NCI-H146 treated with DMSO at 0.1 percent for 48 hours (cell line): ENCODE results near the gene HCK.

ENCODE experiments used
- DNase-seq: peaks from one replicate; lab custom pipeline; 2025; ENCODE audit not compliant: unreplicated experiment; lab: John Stamatoyannopoulos, UW

The HCK gene

GRCh38 chr20:32052090-32052777 is at the start of gene HCK:
Gene HCK (plus strand): TSS chr20:32052242.
- DNase-seq = no peak

GRCh38 chr20:32003325-32003724 is 48.7 kb upstream of the HCK start:
- no peak for DNase-seq

DNA sequence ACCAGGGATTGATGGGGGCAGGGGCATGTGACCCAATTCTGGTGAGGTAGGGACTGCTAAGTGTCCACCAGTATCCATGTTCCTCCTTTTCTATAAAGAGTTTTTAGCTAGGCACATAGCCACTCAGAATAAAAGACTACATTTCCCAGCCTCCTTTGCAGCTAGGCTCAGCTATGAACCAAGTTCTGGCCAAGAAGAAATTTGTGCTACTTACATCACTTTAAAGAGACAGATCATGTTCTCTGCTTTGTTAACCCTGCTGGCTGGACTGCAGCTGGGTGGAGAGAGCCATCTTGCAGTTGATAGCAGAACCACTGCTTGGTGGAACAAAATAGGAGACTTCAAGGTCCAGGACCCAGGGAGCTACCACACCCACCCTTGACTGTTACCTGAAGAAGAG is 47.1 kb upstream of the HCK start:
- no peak for DNase-seq

GRCh38 chr20:32006053-32006452 is 46.0 kb upstream of the HCK start:
- DNase-seq = no peak

DNA sequence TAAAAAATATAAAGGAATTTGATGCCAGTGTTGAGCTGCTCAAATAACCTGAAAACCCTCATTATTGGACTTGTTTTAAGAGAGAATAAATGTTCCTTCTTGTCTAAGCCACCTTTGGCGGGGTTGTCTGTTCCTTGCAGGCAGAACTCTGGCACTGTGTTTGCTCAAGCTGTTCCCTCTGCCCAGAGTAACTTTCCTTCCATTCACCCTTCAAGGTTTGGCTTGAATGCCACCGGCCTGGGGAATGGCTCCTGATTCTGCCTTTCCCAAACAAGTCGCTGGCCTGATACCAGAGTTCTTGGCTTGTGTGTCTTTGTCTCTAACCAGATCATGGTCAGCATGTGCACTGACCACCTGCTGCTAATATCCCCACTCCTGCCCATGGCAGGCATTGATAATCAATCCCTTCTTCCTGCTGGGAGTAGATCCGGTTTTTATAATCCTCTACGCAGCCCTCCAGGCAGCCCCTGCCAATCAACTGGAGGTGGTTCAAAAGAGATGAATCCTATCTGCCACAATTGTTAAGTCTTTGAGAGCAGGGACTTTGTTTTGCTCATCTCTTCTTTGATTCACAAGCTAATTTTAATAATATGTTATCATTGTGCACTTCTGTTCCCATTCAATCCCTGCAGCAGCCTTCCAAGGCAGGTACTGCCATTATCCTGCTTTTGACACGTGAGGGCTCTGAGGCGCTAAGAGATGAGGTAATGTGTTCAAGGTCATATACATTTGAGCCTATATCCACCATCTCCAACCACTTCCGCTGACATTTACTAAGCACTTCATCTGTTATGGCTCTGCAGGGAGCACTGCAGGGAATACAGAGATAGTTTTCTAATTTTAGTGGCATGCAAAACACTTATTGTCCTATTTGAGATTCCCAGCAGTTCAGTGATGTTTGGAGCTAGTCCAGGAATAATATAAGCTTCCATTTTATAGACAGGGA is 44.9 kb upstream of the HCK start:
- peak; percentile 99 for DNase-seq

- peak; percentile 61 for DNase-seq
Observed at GRCh38 chr20:32007787-32008616, 44.0 kb upstream of the HCK start.

GRCh38 chr20:32009564-32009963 is 42.5 kb upstream of the HCK start:
- no peak for DNase-seq

GRCh38 chr20:32010101-32010500 is 41.9 kb upstream of the HCK start, which contains the start of gene CCM2L:
Gene CCM2L (plus strand): TSS chr20:32010438. CDS start chr20:32010455, 17 bp downstream.
- no peak for DNase-seq

GRCh38 chr20:32010666-32011065 is 41.4 kb upstream of the HCK start:
- no peak for DNase-seq

GRCh38 chr20:32012159-32012688 is 39.8 kb upstream of the HCK start:
- DNase-seq = no peak

DNA sequence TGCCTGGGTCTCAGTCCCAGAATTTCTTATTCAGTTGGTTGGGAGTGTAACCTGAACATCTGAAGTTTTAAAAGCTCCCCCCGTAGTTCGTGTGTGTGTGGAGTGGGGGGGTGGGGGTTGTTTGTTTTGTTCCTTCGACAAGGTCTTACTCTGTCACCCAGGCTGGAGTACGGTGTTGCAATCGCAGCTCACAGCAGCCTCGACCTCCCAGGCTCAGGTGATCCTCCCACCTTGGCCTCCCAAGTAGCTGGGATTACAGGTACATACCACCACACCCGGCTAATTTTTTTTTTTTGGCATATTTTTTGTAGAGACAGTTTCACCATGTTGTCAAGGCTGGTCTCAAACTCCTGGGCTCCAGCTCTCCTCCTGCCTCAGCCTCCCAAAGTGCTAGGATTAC is 38.7 kb upstream of the HCK start:
- DNase-seq = no peak

DNA sequence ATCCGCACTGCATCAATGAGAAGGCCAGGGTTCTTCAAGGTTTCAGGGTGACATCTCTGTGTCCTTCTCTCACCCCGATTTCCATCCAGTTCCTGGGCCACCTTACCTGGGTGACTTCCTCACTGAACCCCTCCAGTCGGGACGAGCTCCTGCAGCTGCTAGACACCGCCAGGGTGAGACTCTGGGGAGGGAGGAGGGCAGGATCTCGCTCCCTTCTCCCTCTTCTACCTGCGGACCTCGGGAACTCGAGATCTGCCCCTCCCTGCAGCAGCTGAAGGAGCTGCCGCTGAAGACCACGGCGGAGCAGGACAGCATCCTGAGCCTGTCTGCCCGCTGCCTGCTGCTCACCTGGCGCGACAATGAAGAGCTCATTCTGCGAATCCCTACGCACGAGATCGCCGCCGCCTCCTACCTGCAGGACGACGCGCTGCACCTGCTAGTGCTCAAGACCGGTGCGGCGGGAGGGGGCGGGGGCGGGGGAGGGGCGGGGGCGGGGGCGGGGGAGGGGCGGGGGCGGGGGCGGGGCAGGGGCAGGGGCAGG is 34.3 kb upstream of the HCK start:
- DNase-seq = peak; percentile 99

GRCh38 chr20:32018269-32019155 is 33.5 kb upstream of the HCK start:
- DNase-seq = peak; percentile 99

DNA sequence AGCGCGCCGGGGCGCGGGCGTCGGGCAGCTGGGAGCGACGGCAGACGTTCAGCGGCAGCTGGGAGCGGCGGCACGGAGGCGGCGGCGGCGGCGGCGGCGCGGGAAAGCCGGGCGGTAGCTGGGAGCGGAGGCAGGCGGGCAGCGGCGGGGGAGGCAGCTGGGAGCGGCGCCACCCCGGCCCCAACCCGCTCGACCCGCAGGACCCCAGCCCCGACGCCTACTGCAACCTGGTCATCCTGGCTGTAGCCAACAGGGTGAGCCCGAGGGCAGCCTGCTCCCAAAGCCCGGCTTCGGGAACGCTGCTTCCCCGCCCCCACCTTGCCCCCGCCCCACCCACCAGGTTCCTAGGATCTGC is 32.9 kb upstream of the HCK start:
- peak; percentile 70 for DNase-seq

DNA sequence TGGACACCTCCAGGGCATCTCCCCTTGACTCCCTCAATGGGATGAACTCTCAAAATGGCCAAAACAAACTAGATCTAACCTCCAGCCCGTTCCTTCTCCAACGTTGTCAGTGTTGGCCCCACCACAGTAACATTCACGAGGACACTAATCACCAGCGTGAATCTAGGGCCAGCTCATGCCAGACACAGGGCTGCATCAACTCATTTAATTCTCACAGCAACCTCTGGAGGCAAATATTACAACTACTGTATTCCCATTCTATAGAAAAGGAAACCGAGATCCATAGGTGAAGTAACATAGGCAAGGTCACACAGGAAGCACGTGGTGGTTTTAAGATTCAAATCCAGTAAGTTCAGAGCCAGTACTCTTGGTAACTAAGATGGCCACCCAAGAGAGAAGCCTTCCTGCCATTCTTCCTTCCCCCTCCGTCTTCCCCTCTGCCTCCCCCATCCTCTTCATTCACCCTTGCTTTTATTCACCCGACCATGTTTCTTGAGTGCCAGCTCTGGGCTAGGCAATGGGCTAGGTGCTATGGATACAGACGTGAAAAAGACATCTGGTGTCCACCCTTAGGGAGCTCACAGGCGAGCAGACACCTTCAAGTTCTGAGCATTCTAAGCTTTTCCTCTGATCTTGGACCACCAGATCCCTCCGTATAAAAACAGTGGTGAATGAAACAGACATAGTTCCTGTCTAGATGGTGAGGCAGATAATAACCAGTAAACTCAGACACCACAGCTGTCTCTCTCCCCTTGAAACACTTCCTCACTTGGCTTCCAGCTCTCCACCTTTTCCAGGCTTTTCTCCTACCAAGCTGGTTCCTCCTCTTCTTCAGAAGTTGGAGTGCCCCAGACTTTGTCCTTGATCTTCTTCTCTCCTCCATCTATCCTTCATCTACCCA is 32.2 kb upstream of the HCK start:
- no peak for DNase-seq

DNA sequence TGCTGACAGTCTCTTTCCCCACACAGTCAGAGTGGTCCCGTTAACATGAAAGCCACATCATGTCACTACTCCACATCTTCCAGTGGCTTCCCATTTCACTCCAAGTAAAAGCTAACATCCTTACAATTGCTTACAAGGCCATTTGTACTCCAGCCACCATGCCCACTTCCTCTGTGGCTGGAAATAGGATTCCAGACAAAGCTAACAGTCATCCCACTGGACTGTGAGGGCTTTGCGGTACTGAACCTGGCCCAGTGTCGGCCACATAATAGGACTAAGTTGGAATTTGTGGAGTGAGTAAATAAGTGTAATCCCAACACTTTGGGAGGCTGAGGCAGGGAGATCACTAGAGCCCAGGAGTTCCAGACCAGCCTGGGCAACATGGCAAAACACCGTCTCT is 31.0 kb upstream of the HCK start:
- DNase-seq = no peak

GRCh38 chr20:32024683-32025295 is 27.3 kb upstream of the HCK start:
- no peak for DNase-seq

DNA sequence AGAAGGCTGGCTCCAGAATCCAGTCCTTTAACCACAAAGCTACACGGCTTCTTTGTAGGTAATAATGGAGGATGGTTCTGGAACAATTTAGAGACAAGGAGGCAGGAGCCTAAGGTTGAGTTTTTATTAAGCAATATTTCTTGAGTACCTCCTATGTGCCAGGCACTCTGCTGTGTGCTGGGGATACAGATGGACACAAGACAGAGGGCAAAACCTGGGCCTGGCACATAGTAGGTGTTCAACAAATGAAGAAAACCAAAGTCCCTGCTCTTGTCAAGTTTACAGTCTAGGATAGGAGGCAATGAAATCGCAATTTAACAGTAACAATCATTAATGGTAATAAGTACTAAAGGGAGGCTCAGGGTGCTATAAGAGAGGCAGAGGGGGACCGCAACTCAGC is 24.4 kb upstream of the HCK start:
- DNase-seq = no peak
